ENCODE results near the gene DNAJC24. TPM values are rescaled to one million over a fixed set of nuclear protein-coding genes. Genes with fewer than 3 reads are reported as not detected.

The DNAJC24 gene
- total RNA-seq, 1 donor = 25.0 TPM

DNA sequence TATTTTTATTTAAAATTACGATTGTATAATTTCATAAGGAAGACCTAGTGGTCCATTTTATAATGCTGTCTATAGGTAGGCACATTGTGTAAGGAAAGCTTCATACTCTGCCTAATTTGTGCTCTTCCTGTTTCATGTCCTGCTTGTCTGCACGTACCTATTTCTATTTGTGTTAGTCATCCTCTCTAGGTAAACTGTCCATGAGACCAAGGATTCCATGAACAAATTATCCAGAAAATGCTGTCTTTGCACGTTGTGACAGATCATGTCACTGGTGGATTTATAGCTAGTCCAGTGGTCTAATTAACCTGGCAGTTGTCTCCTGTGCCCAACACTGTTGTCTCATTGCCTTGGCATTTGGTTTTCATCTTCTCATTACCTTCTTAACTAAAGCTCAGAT lies 44.7 kb downstream of the DNAJC24 start:
- TF ChIP-seq, protein P1, sequence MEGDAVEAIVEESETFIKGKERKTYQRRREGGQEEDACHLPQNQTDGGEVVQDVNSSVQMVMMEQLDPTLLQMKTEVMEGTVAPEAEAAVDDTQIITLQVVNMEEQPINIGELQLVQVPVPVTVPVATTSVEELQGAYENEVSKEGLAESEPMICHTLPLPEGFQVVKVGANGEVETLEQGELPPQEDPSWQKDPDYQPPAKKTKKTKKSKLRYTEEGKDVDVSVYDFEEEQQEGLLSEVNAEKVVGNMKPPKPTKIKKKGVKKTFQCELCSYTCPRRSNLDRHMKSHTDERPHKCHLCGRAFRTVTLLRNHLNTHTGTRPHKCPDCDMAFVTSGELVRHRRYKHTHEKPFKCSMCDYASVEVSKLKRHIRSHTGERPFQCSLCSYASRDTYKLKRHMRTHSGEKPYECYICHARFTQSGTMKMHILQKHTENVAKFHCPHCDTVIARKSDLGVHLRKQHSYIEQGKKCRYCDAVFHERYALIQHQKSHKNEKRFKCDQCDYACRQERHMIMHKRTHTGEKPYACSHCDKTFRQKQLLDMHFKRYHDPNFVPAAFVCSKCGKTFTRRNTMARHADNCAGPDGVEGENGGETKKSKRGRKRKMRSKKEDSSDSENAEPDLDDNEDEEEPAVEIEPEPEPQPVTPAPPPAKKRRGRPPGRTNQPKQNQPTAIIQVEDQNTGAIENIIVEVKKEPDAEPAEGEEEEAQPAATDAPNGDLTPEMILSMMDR (IDR thresholded peaks at IDR 0.05; ENCODE audit: insufficient read depth, low read depth, low read length) = no peak
- H3K4me3 ChIP-seq (ENCODE audit: low read depth, low read length) = no peak overlapping the region
- no peak for DNase-seq (ENCODE audit: low read depth)

DNA sequence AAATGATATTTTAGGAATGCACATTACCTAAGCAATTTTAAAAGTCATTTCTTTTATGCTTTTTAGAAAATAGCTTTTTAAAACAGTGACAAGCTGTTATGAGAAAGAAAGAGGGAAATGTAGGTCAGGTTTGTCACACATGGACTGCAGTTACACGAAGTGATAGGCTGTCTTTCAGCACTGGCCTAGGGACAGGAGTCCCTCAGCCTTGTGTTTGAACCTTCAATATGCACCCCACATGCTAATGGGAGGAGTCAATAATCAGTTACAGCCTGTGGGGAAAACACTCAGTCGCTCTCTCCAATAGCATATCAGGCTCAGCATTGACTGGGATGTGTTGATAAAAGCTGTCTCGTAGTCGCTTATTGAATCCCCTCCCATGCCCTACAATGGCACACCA lies 45.8 kb downstream of the DNAJC24 start:
- TF ChIP-seq, protein P1 (IDR thresholded peaks at IDR 0.05; ENCODE audit: insufficient read depth, low read depth, low read length) = no peak
- no peak for DNase-seq (ENCODE audit: low read depth)
- no peak overlapping the region for H3K4me3 ChIP-seq (ENCODE audit: low read depth, low read length)

DNA sequence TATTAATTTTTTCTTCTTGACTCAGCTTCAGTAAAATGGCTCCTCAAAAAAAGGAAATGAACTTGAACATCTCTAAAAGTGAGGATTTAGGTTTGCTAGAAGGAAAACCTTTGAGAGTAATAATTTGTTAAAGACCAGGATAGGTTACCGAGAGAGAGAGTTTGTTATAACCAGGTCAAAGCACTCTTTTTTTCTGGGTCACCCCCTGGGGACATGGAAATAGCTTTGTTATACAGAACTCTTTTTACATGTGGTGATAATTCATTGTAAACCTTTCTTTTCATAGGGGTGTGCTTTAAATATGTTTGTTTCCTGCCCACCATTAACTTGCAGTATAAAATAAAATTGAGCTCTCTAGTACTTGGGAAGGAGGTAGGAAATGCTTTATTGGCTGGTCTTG lies 47.7 kb downstream of the DNAJC24 start:
- no peak overlapping the region for H3K4me3 ChIP-seq (ENCODE audit: low read depth, low read length)
- TF ChIP-seq, protein P1 (IDR thresholded peaks at IDR 0.05; ENCODE audit: insufficient read depth, low read depth, low read length) = no peak
- no peak for DNase-seq (ENCODE audit: low read depth)

DNA sequence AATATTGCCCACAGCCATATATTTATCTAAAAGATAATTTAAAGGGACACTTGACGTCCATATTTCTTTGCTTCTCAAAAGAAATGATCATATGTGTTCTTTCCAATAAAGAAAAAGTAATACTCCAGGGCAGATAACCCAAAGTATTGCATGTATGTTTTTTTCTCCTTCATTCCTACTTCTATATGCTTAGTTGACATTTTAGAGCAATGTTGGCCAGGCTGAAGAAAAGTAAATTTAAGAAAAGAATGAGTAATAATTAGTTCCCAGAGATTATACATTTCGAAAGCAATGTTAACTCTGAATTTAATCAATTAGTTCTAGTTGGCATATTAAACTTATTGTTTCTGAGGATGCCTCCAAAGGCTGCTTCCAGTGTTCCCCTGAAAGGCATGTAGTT lies 48.2 kb downstream of the DNAJC24 start:
- no peak for DNase-seq (ENCODE audit: low read depth)
- H3K4me3 ChIP-seq (ENCODE audit: low read depth, low read length) = no peak overlapping the region
- TF ChIP-seq, protein P1 (IDR thresholded peaks at IDR 0.05; ENCODE audit: insufficient read depth, low read depth, low read length) = no peak

DNA sequence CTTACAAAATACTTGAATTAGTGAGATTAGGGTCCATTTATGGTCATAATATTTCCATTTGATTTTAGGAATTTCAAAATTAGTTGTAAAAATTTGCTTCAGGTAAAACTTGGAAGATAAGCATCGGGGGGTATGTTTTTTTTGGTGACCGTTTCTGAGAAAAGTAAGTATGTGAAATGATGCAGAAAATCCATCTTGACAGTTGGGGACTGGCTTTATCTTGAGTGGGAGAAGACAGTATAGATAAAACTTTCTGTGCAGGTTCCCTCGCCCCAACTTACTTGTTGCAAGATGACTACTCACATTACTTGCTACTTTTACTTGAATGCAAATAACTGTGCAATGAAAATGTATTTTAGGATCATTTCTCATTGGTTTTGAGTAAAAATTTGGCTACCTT lies 49.5 kb downstream of the DNAJC24 start:
- no peak overlapping the region for H3K4me3 ChIP-seq (ENCODE audit: low read depth, low read length)
- TF ChIP-seq, protein P1 (IDR thresholded peaks at IDR 0.05; ENCODE audit: insufficient read depth, low read depth, low read length) = no peak
- DNase-seq (ENCODE audit: low read depth) = no peak

DNA sequence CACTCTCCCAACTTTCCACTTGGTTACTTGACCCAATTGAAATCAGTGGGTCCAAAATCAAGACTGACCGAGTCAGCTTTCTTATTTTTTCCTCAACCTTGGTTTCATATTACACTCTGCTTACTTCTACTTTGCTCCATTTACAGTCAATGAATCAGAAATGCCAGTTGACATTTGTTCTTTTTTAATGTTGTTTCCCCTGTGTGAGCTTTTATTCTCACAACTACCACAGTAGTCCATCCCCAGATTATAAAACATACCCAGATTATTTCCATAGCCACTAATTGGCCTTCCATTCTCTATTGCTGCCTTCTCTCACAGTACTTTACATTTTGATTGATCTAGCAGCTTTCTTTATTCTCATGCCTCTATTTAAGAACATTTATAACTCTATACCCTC lies 50.0 kb downstream of the DNAJC24 start:
- no peak for DNase-seq (ENCODE audit: low read depth)
- no peak overlapping the region for H3K4me3 ChIP-seq (ENCODE audit: low read depth, low read length)
- TF ChIP-seq, protein P1 (IDR thresholded peaks at IDR 0.05; ENCODE audit: insufficient read depth, low read depth, low read length) = no peak

DNA sequence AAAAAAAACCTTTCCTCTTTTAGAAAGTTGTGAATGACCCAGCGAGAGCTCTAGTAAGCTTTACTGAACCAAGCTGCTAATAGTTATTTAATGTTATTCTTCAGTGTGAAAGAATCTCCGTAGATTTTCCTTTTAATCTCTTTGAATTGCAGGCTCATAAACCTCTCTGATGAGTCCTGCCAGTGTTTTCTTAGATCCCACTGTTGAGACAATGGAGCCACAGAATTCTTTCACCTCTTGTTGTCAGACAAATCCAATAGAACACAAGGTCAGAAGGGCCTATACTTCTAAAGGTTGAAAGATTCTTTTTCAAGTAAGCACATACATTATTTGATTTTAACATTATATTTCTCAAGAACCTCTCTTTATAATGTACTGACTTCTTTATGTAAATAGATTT lies 52.2 kb downstream of the DNAJC24 start:
- no peak overlapping the region for H3K4me3 ChIP-seq (ENCODE audit: low read depth, low read length)
- TF ChIP-seq, protein P1 (IDR thresholded peaks at IDR 0.05; ENCODE audit: insufficient read depth, low read depth, low read length) = no peak
- DNase-seq (ENCODE audit: low read depth) = no peak

Measured in fibroblast of villous mesenchyme (primary cell).